H9 (cell line): ENCODE results near the gene XRN2. TPM values are rescaled to one million over a fixed set of nuclear protein-coding genes. Genes with fewer than 3 reads are reported as not detected.

Experiments
- DNase-seq: peaks from one replicate; pipeline ENCODE4 v3.0.0-alpha.2; 2017
- H2AFZ ChIP-seq: one replicate; pipeline ENCODE4 v1.6.1; 2013; ENCODE audit warnings: mild to moderate bottlenecking, low read length, control low read depth, moderate library complexity
- H2AK5ac ChIP-seq: 2 replicates; pipeline ENCODE4 v1.6.1; 2013; ENCODE audit warnings: low read length, control low read depth, mixed read lengths; ENCODE audit not compliant: insufficient read length
- H2BK120ac ChIP-seq: one replicate; pipeline ENCODE4 v1.6.1; 2013; ENCODE audit warnings: low read depth, mild to moderate bottlenecking, low read length, control low read depth, inconsistent platforms; ENCODE audit not compliant: poor library complexity, severe bottlenecking
- H2BK12ac ChIP-seq: 2 replicates; pipeline ENCODE4 v1.6.1; 2013; ENCODE audit warnings: low read length, control low read depth, mixed read lengths, low read depth; ENCODE audit not compliant: insufficient read length
- H2BK15ac ChIP-seq: 2 replicates; pipeline ENCODE4 v1.6.1; 2013; ENCODE audit warnings: low read depth, low read length, control low read depth
- H2BK20ac ChIP-seq: one replicate; pipeline ENCODE4 v1.6.1; 2013; ENCODE audit warnings: low read depth, mild to moderate bottlenecking, low read length, control low read depth, inconsistent platforms; ENCODE audit not compliant: poor library complexity, severe bottlenecking
- H2BK5ac ChIP-seq: 2 replicates; pipeline ENCODE4 v1.6.1; 2013; ENCODE audit warnings: low read length, control low read depth, mixed read lengths; ENCODE audit not compliant: insufficient read length
- H3K14ac ChIP-seq: 2 replicates; pipeline ENCODE4 v1.6.1; 2013; ENCODE audit warnings: low read length, control low read depth; ENCODE audit not compliant: insufficient read depth
- H3K18ac ChIP-seq: 2 replicates; pipeline ENCODE4 v1.6.1; 2013; ENCODE audit warnings: low read depth, mild to moderate bottlenecking, mixed read lengths, low read length, control low read depth; ENCODE audit not compliant: insufficient read length
- H3K23ac ChIP-seq: 2 replicates; pipeline ENCODE4 v1.6.1; 2013; ENCODE audit warnings: low read length, control low read depth, mixed read lengths, low read depth; ENCODE audit not compliant: insufficient read length
- H3K23me2 ChIP-seq: 2 replicates; pipeline ENCODE4 v1.6.1; 2013; ENCODE audit warnings: low read depth, mild to moderate bottlenecking, mixed read lengths, low read length, control low read depth; ENCODE audit not compliant: insufficient read length, poor library complexity, severe bottlenecking
- H3K27ac ChIP-seq: 2 replicates; pipeline ENCODE4 v1.5.1; 2013; ENCODE audit warnings: low read length, control low read depth, mixed read lengths, low read depth; ENCODE audit not compliant: insufficient read length
- H3K27me3 ChIP-seq: 2 replicates; pipeline ENCODE4 v1.6.1; 2013; ENCODE audit warnings: low read length, control low read depth, inconsistent platforms; ENCODE audit not compliant: insufficient read depth
- H3K4ac ChIP-seq: 2 replicates; pipeline ENCODE4 v1.6.1; 2013; ENCODE audit warnings: low read depth, mild to moderate bottlenecking, control low read depth, inconsistent platforms, low read length, moderate library complexity
- H3K4me1 ChIP-seq: 2 replicates; pipeline ENCODE4 v1.6.1; 2013; ENCODE audit warnings: low read length, control low read depth, inconsistent platforms; ENCODE audit not compliant: insufficient read depth
- H3K4me2 ChIP-seq: 2 replicates; pipeline ENCODE4 v1.6.1; 2013; ENCODE audit warnings: low read length, control low read depth, mixed read lengths; ENCODE audit not compliant: insufficient read length, insufficient read depth
- H3K56ac ChIP-seq: 2 replicates; pipeline ENCODE4 v1.6.1; 2013; ENCODE audit warnings: low read depth, mild to moderate bottlenecking, mixed read lengths, low read length, control low read depth; ENCODE audit not compliant: insufficient read length
- H3K79me1 ChIP-seq: 2 replicates; pipeline ENCODE4 v1.6.1; 2013; ENCODE audit warnings: low read depth, mild to moderate bottlenecking, moderate library complexity, low read length, control low read depth, inconsistent platforms; ENCODE audit not compliant: insufficient read depth, poor library complexity, severe bottlenecking
- H3K79me2 ChIP-seq: 2 replicates; pipeline ENCODE4 v1.6.1; 2013; ENCODE audit warnings: low read length, control low read depth, inconsistent platforms; ENCODE audit not compliant: insufficient read depth
- H3K9ac ChIP-seq: 2 replicates; pipeline ENCODE4 v1.6.1; 2013; ENCODE audit warnings: low read length, control low read depth, mixed read lengths; ENCODE audit not compliant: insufficient read length; ENCODE audit errors: extremely low read depth
- H3K9me3 ChIP-seq: one replicate; pipeline ENCODE4 v1.6.1; 2013; ENCODE audit warnings: low read depth, low read length, inconsistent platforms; ENCODE audit not compliant: control insufficient read depth
- H3T11ph ChIP-seq: one replicate; pipeline ENCODE4 v1.6.1; 2013; ENCODE audit warnings: mild to moderate bottlenecking, low read length, control low read depth, inconsistent platforms
- H4K20me1 ChIP-seq: one replicate; pipeline ENCODE4 v1.6.1; 2013; ENCODE audit not compliant: control insufficient read depth, insufficient read length, insufficient read depth
- H4K5ac ChIP-seq: 2 replicates; pipeline ENCODE4 v1.6.1; 2013; ENCODE audit warnings: low read depth, mild to moderate bottlenecking, mixed read lengths, low read length, control low read depth; ENCODE audit not compliant: insufficient read length
- H4K8ac ChIP-seq: replicated peaks from 2 replicates; pipeline ENCODE4 v1.6.1; 2013; ENCODE audit warnings: low read length, control low read depth, mixed read lengths, low read depth; ENCODE audit not compliant: insufficient read length
- H4K91ac ChIP-seq: 2 replicates; pipeline ENCODE4 v1.6.1; 2013; ENCODE audit warnings: low read depth, mild to moderate bottlenecking, moderate library complexity, mixed read lengths, low read length, control low read depth; ENCODE audit not compliant: insufficient read length
- H3K27ac Mint-ChIP-seq, 3 experiments: 2 replicates in 2 of 3; 3 replicates in 1 of 3; pipeline ENCODE4 v1.8.0; 2020 to 2021; ENCODE audit warnings: mixed read lengths in 3 of 3, mild to moderate bottlenecking in 1 of 3, moderate library complexity in 1 of 3
- H3K27me3 Mint-ChIP-seq: 2 replicates; pipeline ENCODE4 v1.8.0; 2021; ENCODE audit warnings: low read depth, mild to moderate bottlenecking, moderate library complexity, mixed read lengths
- H3K36me3 Mint-ChIP-seq, 3 experiments: 2 replicates in 2 of 3; 3 replicates in 1 of 3; pipeline ENCODE4 v1.8.0; 2020 to 2021; ENCODE audit warnings: low read depth in 3 of 3, mixed read lengths in 3 of 3; ENCODE audit not compliant: insufficient read depth in 1 of 3
- H3K4me1 Mint-ChIP-seq, 2 experiments: 2 replicates each; pipeline ENCODE4 v1.8.0; 2020; ENCODE audit warnings: mixed read lengths in 2 of 2
- H3K4me3 Mint-ChIP-seq, 2 experiments: 2 replicates in 1 of 2; 3 replicates in 1 of 2; pipeline ENCODE4 v1.8.0; 2020 to 2021; ENCODE audit warnings: mild to moderate bottlenecking in 2 of 2, mixed read lengths in 2 of 2, moderate library complexity in 1 of 2
- H3K9me3 Mint-ChIP-seq, 2 experiments: 2 replicates in 1 of 2; 3 replicates in 1 of 2; pipeline ENCODE4 v1.8.0; 2020; ENCODE audit warnings: mild to moderate bottlenecking in 2 of 2, mixed read lengths in 2 of 2, moderate library complexity in 1 of 2
- WGBS: extraction: QIAGEN DNeasy Blood & Tissue Kit; methylation state at CpG from one replicate; pipeline ENCODE4 v1.1.7; 2013; ENCODE audit warnings: missing lambda C conversion rate, low lambda C conversion rate, mixed read lengths; ENCODE audit not compliant: insufficient read length; ENCODE audit errors: extremely low coverage; 5-methylcytosine and 5-hydroxymethylcytosine counted together
- total RNA-seq: library from RNA; stranded (reverse); gene quantifications from 2 replicates; pipeline ENCODE4 v1.2.1, GENCODE V29; 2021
- TF ChIP-seq, protein P1 (sequence below): fragments of 200-600 bp; sonication (generic); conservative IDR thresholded peaks from 3 replicates; pipeline ENCODE4 v1.8.0; 2021; ENCODE audit warnings: antibody characterized with exemption, mild to moderate bottlenecking

The XRN2 gene
- total RNA-seq, 1 experiment from 2014 or later = 96.7 TPM

DNA sequence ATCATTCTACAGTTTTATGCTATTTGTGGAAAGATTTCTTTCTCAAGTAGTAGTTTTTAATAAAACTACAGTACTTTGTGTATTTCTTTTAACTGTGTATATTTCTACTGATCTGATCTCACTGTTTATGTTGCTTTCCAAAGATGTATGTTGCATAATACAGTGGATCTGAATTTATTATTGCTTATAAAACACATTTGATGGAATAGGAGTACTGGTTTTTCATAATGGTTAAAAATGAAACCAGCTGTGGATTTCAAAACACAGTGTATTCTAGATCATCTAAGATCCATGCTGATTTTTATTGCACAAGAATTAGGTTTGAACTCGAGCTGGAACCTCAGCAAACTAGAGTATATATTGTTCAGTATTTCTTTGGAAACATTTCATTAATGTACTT lies 86.2 kb downstream of the XRN2 start:
- Histone ChIP-seq H2AFZ (no peak overlapping the region), H4K20me1 (no peaks in the 10 kb centered on the region), H3K27me3 (peaks cover 20% of the 10 kb centered on the region), H3K4ac (no peak overlapping the region), H3K4me2 (no peak overlapping the region), H2BK120ac (no peak overlapping the region), H4K91ac (no peak overlapping the region), H4K8ac (no peak overlapping the region), H3K56ac (no peak overlapping the region), H3K23ac (no peak overlapping the region), H2BK15ac (no peak overlapping the region), H3K18ac (no peak overlapping the region), H2BK20ac (no peak overlapping the region), H3K79me2 (no peaks in the 10 kb centered on the region; the same call in 1 of the 2 replicates), H3K4me1 (peaks cover 2% of the 10 kb centered on the region; the same call in 1 of the 2 replicates), H3T11ph (no peak overlapping the region), H2AK5ac (no peak overlapping the region), H3K23me2 (no peaks in the 10 kb centered on the region), H3K9ac (no peak overlapping the region), H3K14ac (no peak overlapping the region), H3K79me1 (peaks cover 2% of the 10 kb centered on the region), H3K9me3 (no peaks in the 10 kb centered on the region), H2BK12ac (no peak overlapping the region), H3K27ac (no peak overlapping the region), H4K5ac (no peak overlapping the region), H2BK5ac (no peak overlapping the region)
- peaks cover 0 to 30% (median 18%) of the 10 kb centered on the region in 3 experiments; a peak in 5 of 7 replicates for H3K36me3 Mint-ChIP-seq
- no peak for DNase-seq
- TF ChIP-seq, protein P1, sequence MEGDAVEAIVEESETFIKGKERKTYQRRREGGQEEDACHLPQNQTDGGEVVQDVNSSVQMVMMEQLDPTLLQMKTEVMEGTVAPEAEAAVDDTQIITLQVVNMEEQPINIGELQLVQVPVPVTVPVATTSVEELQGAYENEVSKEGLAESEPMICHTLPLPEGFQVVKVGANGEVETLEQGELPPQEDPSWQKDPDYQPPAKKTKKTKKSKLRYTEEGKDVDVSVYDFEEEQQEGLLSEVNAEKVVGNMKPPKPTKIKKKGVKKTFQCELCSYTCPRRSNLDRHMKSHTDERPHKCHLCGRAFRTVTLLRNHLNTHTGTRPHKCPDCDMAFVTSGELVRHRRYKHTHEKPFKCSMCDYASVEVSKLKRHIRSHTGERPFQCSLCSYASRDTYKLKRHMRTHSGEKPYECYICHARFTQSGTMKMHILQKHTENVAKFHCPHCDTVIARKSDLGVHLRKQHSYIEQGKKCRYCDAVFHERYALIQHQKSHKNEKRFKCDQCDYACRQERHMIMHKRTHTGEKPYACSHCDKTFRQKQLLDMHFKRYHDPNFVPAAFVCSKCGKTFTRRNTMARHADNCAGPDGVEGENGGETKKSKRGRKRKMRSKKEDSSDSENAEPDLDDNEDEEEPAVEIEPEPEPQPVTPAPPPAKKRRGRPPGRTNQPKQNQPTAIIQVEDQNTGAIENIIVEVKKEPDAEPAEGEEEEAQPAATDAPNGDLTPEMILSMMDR = no peak
- no CpG with 5 or more reads among the region's 1 CpG for WGBS
- H3K27me3 Mint-ChIP-seq = peaks cover 42% of the 10 kb centered on the region
- no peak overlapping the region for H3K27ac Mint-ChIP-seq
- no peaks in the 10 kb centered on the region; a peak in 1 of 5 replicates for H3K9me3 Mint-ChIP-seq
- no peak overlapping the region for H3K4me3 Mint-ChIP-seq
- H3K4me1 Mint-ChIP-seq = peaks cover 9 to 17% of the 10 kb centered on the region in 2 experiments
